Lower lobe of right lung (tissue), 2 donors: ENCODE data around the gene ADAMTS12. TPM values are rescaled to one million over a fixed set of nuclear protein-coding genes. Genes with fewer than 3 reads are reported as not detected.

Experiments
- ATAC-seq, 2 donors: fragments of 200-7000 bp; cut with Tn5 transposase; one replicate each; pipeline ENCODE4 v1.9.1; 2020 to 2022; ENCODE audit warnings: mild to moderate bottlenecking in 2 of 2, moderate library complexity in 2 of 2
- DNase-seq: peaks from one replicate; pipeline ENCODE4 v3.0.0-alpha.2; 2020
- H3K27ac ChIP-seq: fragments of 200-600 bp; one replicate; pipeline ENCODE4 v1.8.0; 2022
- H3K27me3 ChIP-seq: fragments of 200-600 bp; one replicate; pipeline ENCODE4 v1.8.0; 2022; ENCODE audit warnings: low read depth
- H3K36me3 ChIP-seq: fragments of 200-600 bp; one replicate; pipeline ENCODE4 v1.8.0; 2022; ENCODE audit warnings: mild to moderate bottlenecking
- H3K4me1 ChIP-seq: fragments of 200-600 bp; one replicate; pipeline ENCODE4 v1.8.0; 2022
- H3K4me3 ChIP-seq: fragments of 200-600 bp; one replicate; pipeline ENCODE4 v1.8.0; 2022; ENCODE audit warnings: mild to moderate bottlenecking
- H3K9me3 ChIP-seq: fragments of 200-600 bp; one replicate; pipeline ENCODE4 v1.8.0; 2022
- CTCF ChIP-seq: fragments of 200-600 bp; IDR thresholded peaks from one replicate; pipeline ENCODE4 v1.8.0; 2022; ENCODE audit warnings: antibody characterized with exemption, mild to moderate bottlenecking
- intact Hi-C: fragments of 100-400 bp; cut with DNase I; formaldehyde crosslinking; loops from one replicate; pipeline ENCODE4 v1.11.0; 2022
- total RNA-seq: library from RNA; stranded (reverse); fragmentation: NEBNext Ultra II Directional; extraction: Animal tissue kit (Norgen Biotek cat#: 25700); gene quantifications from one replicate; pipeline ENCODE4 v1.2.1, GENCODE V29; 2021
- donor health status: DM: no; HTN: yes; CAD: no; lungs with severe emphysema.

The ADAMTS12 gene
- total RNA-seq, 1 donor from 2014 or later, result 7.6 TPM

- no peak for ATAC-seq
- peaks cover 3% of the 10 kb centered on the region for H3K36me3 ChIP-seq
- no peaks in the 10 kb centered on the region for H3K27me3 ChIP-seq
- H3K4me1 ChIP-seq, result no peaks in the 10 kb centered on the region
- DNase-seq, result no peak
- no peak overlapping the region for H3K4me3 ChIP-seq
- intact Hi-C loops, result no loop called here
- no peak for TF ChIP-seq CTCF
- no peaks in the 10 kb centered on the region for H3K9me3 ChIP-seq
- H3K27ac ChIP-seq, result no peak overlapping the region
Observed at GRCh38 chr5:33538201-33538600, 353.6 kb downstream of the ADAMTS12 start.

GRCh38 chr5:33537240-33537639 is 354.6 kb downstream of the ADAMTS12 start:
- no peak for TF ChIP-seq CTCF
- intact Hi-C loops, result no loop called here
- Histone ChIP-seq H3K4me3 (no peak overlapping the region), H3K9me3 (no peaks in the 10 kb centered on the region), H3K27ac (no peak overlapping the region), H3K27me3 (no peaks in the 10 kb centered on the region), H3K4me1 (no peaks in the 10 kb centered on the region), H3K36me3 (peaks cover 3% of the 10 kb centered on the region)
- ATAC-seq (no peak), DNase-seq (no peak)

GRCh38 chr5:33536802-33537201 is 355.0 kb downstream of the ADAMTS12 start:
- H3K36me3 ChIP-seq, result peaks cover 3% of the 10 kb centered on the region
- TF ChIP-seq CTCF, result no peak
- H3K27ac ChIP-seq, result no peak overlapping the region
- H3K27me3 ChIP-seq, result no peaks in the 10 kb centered on the region
- intact Hi-C loops, result no loop called here
- H3K4me1 ChIP-seq, result no peaks in the 10 kb centered on the region
- H3K9me3 ChIP-seq, result no peaks in the 10 kb centered on the region
- no peak for ATAC-seq
- no peak for DNase-seq
- no peak overlapping the region for H3K4me3 ChIP-seq

- no peak for ATAC-seq
- H3K9me3 ChIP-seq, result no peaks in the 10 kb centered on the region
- no peak overlapping the region for H3K4me3 ChIP-seq
- DNase-seq, result no peak
- no peaks in the 10 kb centered on the region for H3K4me1 ChIP-seq
- intact Hi-C loops, result no loop called here
- no peaks in the 10 kb centered on the region for H3K27me3 ChIP-seq
- no peak overlapping the region for H3K27ac ChIP-seq
- H3K36me3 ChIP-seq, result peaks cover 7% of the 10 kb centered on the region
- TF ChIP-seq CTCF, result no peak
Observed at GRCh38 chr5:33531824-33532223, 360.0 kb downstream of the ADAMTS12 start.

- Histone ChIP-seq H3K9me3 (no peaks in the 10 kb centered on the region), H3K4me3 (no peak overlapping the region), H3K27me3 (no peaks in the 10 kb centered on the region), H3K4me1 (no peaks in the 10 kb centered on the region), H3K27ac (no peak overlapping the region), H3K36me3 (peaks cover 7% of the 10 kb centered on the region)
- no peak for DNase-seq
- ATAC-seq, result no peak
- intact Hi-C loops, result no loop called here
- no peak for TF ChIP-seq CTCF
Observed at GRCh38 chr5:33531037-33531298, 360.8 kb downstream of the ADAMTS12 start.
